Left lung (tissue), 10 donors: ENCODE data around the gene ACKR3. TPM values are rescaled to one million over a fixed set of nuclear protein-coding genes. Genes with fewer than 3 reads are reported as not detected.

Experiments used
- ATAC-seq: fragments of 200-7000 bp; cut with Tn5 transposase; one replicate; pipeline ENCODE4 v1.9.1; 2020; ENCODE audit warnings: moderate library complexity
- DNase-seq, 4 donors: peaks; one replicate each; pipeline ENCODE4 v3.0.0-alpha.2; 2013 to 2020
- H3K27ac ChIP-seq, 2 donors: fragments of 200-600 bp; sonication (generic) in 1 of 2; one replicate each; pipeline versions ENCODE4 v1.5.0 to v1.8.0; 2020 to 2021
- H3K27me3 ChIP-seq, 2 donors: fragments of 200-600 bp; sonication (generic) in 1 of 2; one replicate each; pipeline versions ENCODE4 v1.5.0 to v1.8.0; 2020 to 2021
- H3K36me3 ChIP-seq, 2 donors: fragments of 200-600 bp; sonication (generic) in 1 of 2; one replicate each; pipeline versions ENCODE4 v1.5.0 to v1.8.0; 2020 to 2021
- H3K4me1 ChIP-seq, 2 donors: fragments of 200-600 bp; one replicate each; pipeline ENCODE4 v1.8.0; 2021
- H3K4me3 ChIP-seq, 2 donors: fragments of 200-600 bp; sonication (generic) in 1 of 2; one replicate each; pipeline versions ENCODE4 v1.5.0 to v1.8.0; 2020 to 2021; ENCODE audit warnings: mild to moderate bottlenecking in 1 of 2
- H3K9me3 ChIP-seq, 2 donors: fragments of 200-600 bp; sonication (generic) in 1 of 2; one replicate each; pipeline versions ENCODE4 v1.5.0 to v1.8.0; 2020 to 2021
- intact Hi-C, 2 donors: fragments of 100-400 bp; cut with DNase I; formaldehyde crosslinking; loops; one replicate each; pipeline versions ENCODE4 v1.11.2 to v1.14.2; 2022
- polyA plus RNA-seq, 6 donors: library from polyadenylated mRNA; unstranded; fragments of 120-200 nt; gene quantifications; one replicate each; pipeline ENCODE4 v1.2.1, GENCODE V29; 2013; ENCODE audit not compliant: insufficient read length in 6 of 6
- total RNA-seq, 2 donors: library from RNA; stranded (reverse); fragmentation: NEBNext Ultra II Directional; extraction: Animal tissue kit (Norgen Biotek cat#: 25700); gene quantifications; one replicate each; pipeline ENCODE4 v1.2.1, GENCODE V29; 2021
- TF ChIP-seq, protein P1 (sequence below), 2 donors: fragments of 200-600 bp; sonication (generic) in 1 of 2; IDR thresholded peaks; one replicate each; pipeline versions ENCODE4 v1.5.0 to v1.8.0; 2021; ENCODE audit warnings: antibody characterized with exemption in 2 of 2
- donor health status: DM: no; HTN: yes; CAD: no.
- donor health status: DM: no; HTN: no; CAD: no.

ACKR3 gene
- total and polyA plus RNA-seq, 8 donors: 9.9 to 49.3 (median 33.3) TPM

DNA sequence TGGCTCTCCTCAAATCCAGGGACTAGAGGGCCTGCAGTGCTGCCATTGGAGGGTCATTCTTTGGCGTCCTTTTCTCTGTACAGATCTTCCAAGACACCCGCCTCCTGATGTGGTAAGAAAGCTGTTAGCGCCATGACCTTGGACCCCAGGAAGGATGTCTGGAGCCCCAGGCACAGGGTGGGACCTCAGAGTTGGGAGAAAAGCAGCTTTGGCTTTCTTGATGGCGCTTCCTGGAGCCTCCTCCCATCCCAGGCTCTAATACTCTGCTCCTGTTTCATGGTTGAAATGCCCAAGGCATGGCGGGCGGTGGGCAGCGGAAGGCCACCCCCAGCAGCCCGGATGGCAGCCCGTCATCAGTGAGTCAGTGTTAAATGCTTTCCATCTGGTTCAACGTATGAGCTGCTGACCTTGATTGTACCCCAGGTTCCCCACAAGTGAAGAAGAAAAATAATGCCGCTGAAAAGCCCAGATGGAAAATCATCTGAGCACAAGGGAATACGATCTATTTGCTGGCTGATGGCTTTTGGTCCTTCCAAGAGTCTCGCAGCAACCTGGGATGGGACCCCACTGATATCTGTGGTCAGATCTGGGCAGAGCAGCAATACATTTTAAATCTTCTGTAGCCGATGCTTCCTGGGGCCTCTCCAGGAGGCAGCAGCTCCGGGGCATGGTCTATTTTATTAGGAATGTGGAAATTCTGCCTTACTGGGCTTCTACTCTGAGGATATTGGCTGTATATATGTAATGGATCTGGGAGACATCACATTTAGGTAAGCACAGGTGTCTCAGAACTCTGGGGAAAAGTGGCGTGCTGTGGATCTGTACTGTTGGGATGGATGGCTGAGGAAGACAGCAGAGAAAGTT is 15.1 kb downstream of the ACKR3 start:
- Histone ChIP-seq H3K36me3 (peaks cover 0 to 13% of the 10 kb centered on the region in 2 donors), H3K4me1 (no peaks in the 10 kb centered on the region), H3K27ac (no peak overlapping the region), H3K27me3 (no peaks in the 10 kb centered on the region), H3K4me3 (no peak overlapping the region), H3K9me3 (no peaks in the 10 kb centered on the region)
- ATAC-seq: no peak
- no peak for DNase-seq
- intact Hi-C loops: no loop called here
- TF ChIP-seq, protein P1, sequence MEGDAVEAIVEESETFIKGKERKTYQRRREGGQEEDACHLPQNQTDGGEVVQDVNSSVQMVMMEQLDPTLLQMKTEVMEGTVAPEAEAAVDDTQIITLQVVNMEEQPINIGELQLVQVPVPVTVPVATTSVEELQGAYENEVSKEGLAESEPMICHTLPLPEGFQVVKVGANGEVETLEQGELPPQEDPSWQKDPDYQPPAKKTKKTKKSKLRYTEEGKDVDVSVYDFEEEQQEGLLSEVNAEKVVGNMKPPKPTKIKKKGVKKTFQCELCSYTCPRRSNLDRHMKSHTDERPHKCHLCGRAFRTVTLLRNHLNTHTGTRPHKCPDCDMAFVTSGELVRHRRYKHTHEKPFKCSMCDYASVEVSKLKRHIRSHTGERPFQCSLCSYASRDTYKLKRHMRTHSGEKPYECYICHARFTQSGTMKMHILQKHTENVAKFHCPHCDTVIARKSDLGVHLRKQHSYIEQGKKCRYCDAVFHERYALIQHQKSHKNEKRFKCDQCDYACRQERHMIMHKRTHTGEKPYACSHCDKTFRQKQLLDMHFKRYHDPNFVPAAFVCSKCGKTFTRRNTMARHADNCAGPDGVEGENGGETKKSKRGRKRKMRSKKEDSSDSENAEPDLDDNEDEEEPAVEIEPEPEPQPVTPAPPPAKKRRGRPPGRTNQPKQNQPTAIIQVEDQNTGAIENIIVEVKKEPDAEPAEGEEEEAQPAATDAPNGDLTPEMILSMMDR (IDR thresholded peaks at IDR 0.05): no peak

DNA sequence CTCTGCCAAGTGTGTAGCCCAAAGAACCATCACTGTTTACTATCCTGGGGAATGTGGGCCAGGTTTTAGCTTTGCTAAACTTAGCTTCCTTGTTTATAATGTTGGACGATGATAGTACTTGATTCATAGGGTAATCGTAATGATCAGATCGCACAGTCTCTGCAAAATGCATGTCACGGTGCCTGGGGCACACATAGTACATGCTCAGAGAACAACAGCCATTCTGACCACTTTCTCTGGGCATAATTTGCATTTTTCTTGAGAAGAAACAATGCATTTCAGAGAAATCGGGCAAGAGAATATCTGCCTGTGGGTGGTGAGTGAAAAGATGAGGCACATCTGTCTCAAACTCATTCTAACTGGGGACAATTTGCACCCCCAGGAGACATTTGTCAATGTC is 16.3 kb downstream of the ACKR3 start:
- TF ChIP-seq, protein P1 (IDR thresholded peaks at IDR 0.05): no peak
- H3K27me3 ChIP-seq: no peaks in the 10 kb centered on the region
- ATAC-seq: no peak
- no peak for DNase-seq
- H3K9me3 ChIP-seq: no peaks in the 10 kb centered on the region
- H3K4me3 ChIP-seq: no peak overlapping the region
- intact Hi-C loops: no loop called here
- no peak overlapping the region for H3K27ac ChIP-seq
- H3K36me3 ChIP-seq: peaks cover 0 to 7% of the 10 kb centered on the region in 2 donors
- no peaks in the 10 kb centered on the region for H3K4me1 ChIP-seq

DNA sequence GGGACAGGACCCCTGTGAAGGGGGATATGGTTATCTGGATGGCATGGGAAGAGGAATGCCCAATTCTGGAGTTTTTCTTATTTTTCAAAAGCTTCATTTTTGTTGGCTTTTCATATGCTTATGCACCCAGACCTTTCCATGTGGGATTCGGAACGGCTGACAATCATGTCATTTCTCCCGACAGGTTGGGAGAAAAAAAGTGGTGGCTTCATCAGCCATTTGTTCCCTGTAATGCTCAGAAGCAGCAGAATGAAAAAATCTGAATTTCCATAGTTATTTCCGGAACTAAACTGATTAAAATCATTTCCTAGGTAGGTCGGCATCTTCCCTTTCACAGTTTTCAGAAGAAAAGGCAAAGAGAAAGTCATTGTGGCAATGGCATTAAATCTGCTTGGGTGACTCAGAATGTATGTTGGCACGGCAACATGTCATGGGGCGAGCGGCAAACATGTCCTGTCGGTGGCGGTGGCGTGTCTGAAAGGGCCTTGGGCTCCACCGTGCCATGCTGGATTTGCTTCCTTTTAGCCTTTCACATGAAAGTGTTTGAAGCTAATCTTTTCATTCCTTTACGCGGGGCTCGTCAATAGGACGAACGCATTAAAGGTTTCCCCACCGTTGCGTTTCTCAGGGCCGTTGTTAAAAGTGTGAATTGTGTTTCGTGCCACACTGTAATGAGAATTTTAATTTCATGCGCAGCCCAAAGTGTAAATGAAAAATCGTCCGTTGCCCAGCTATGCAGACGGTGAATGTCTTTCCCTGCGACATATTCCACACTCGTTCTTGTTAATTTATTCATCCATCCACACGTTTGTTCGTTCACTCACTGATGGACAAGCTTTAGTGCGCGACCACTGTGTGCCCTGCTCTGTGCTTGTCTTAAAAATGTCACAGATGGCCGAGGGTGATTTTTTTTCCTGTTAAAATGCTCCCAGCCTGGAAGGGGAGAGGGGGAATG is 18.5 kb downstream of the ACKR3 start:
- intact Hi-C loops: no loop called here
- Histone ChIP-seq H3K27ac (no peak overlapping the region), H3K27me3 (no peaks in the 10 kb centered on the region), H3K36me3 (no peaks in the 10 kb centered on the region), H3K9me3 (no peaks in the 10 kb centered on the region), H3K4me1 (no peaks in the 10 kb centered on the region), H3K4me3 (no peak overlapping the region)
- TF ChIP-seq, protein P1 (IDR thresholded peaks at IDR 0.05): no peak
- ATAC-seq: no peak
- DNase-seq: no peak

DNA sequence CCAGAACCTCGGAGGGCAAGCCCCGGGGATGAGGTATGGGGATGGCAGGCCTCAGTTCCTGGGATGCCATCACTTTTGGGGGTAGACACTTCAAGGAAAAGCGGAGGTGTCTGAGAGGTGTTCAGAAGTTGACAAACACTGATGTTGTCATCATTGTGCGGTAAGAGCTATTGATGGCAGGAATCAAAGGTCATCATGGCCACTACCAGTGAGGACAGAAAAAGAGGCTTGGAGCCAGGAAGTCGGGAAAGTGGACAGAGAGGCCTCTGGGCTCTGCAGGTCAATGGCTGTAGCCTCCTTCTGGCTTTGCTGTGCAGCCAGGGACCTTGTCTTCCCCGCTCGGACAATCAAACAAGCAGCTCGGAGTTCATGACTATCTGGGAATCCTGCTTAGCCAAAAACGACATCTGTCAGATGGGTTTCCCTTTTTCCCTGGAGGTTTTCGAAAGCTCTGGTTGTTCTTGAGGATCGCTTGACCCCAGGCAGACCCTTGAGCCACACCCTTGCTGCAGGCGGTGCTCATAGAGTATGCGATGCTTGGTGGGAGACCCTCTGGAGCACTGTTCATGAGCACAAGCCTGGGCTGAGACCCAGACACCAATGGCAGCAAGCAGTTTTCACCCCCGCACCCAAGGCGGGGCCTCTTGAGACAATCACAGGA is 19.4 kb downstream of the ACKR3 start:
- ATAC-seq (no peak), DNase-seq (no peak)
- Histone ChIP-seq H3K4me3 (no peak overlapping the region), H3K27me3 (no peaks in the 10 kb centered on the region), H3K36me3 (no peaks in the 10 kb centered on the region), H3K9me3 (no peaks in the 10 kb centered on the region), H3K27ac (no peak overlapping the region), H3K4me1 (no peaks in the 10 kb centered on the region)
- intact Hi-C loops: no loop called here
- TF ChIP-seq, protein P1 (IDR thresholded peaks at IDR 0.05): no peak
